ENCODE results near the gene ZNF497. TPM values are rescaled to one million over a fixed set of nuclear protein-coding genes. Genes with fewer than 3 reads are reported as not detected.

ZNF497 gene
- polyA plus RNA-seq, 1 experiment, result 0.06 TPM

GRCh38 chr19:58372311-58373133 is 10.0 kb upstream of the ZNF497 start:
- DNase-seq (ENCODE audit: low read depth, low spot score), result no peak
- peaks cover 17% of the 10 kb centered on the region; the same call in 1 of the 2 replicates for H3K9me3 ChIP-seq (ENCODE audit: control insufficient read depth, insufficient read depth, low read length)
- ChIA-PET CTCF (no interaction called here), POLR2A (interaction anchor here (0.7 to 2.1 kb wide), 3 partner anchors 10 to 14 kb away, joined by 3 to 6 read pairs (median 3); partner anchors contain the start of genes RPS5 and ZNF497)
- peaks cover 2% of the 10 kb centered on the region for H3K27me3 ChIP-seq (ENCODE audit: control insufficient read depth, insufficient read depth, low read length)
- peak; percentile 20; the same call in 1 of the 2 replicates for TF ChIP-seq CTCF (IDR thresholded peaks at IDR 0.05; ENCODE audit: low read depth, low read length)
- no peak overlapping the region for H3K27ac ChIP-seq (ENCODE audit: low read depth, low read length)
- H3K4me3 ChIP-seq (ENCODE audit: low read depth, low read length), result no peak overlapping the region

- no peak for TF ChIP-seq CTCF (IDR thresholded peaks at IDR 0.05; ENCODE audit: low read depth, low read length)
These were observed 6.2 kb upstream of the ZNF497 start for GRCh38 chr19:58368561-58369360.

GRCh38 chr19:58367698-58368454 is 5.3 kb upstream of the ZNF497 start:
- no peak for TF ChIP-seq CTCF (IDR thresholded peaks at IDR 0.05; ENCODE audit: low read depth, low read length)
- H3K27ac ChIP-seq (ENCODE audit: low read depth, low read length), result no peak overlapping the region
- ChIA-PET POLR2A (no interaction called here), CTCF (no interaction called here)
- peaks cover 24% of the 10 kb centered on the region; the same call in 1 of the 2 replicates for H3K9me3 ChIP-seq (ENCODE audit: control insufficient read depth, insufficient read depth, low read length)
- DNase-seq (ENCODE audit: low read depth, low spot score), result no peak
- peaks cover 2% of the 10 kb centered on the region for H3K27me3 ChIP-seq (ENCODE audit: control insufficient read depth, insufficient read depth, low read length)
- no peak overlapping the region for H3K4me3 ChIP-seq (ENCODE audit: low read depth, low read length)

More at GRCh38 chr19:58368561-58369360, 6.2 kb upstream of the ZNF497 start:
- no peak for DNase-seq (ENCODE audit: low read depth, low spot score)
- Histone ChIP-seq H3K4me3 (ENCODE audit: low read depth, low read length) (no peak overlapping the region), H3K27me3 (ENCODE audit: control insufficient read depth, insufficient read depth, low read length) (peaks cover 2% of the 10 kb centered on the region), H3K9me3 (ENCODE audit: control insufficient read depth, insufficient read depth, low read length) (peaks cover 24% of the 10 kb centered on the region; the same call in 1 of the 2 replicates), H3K27ac (ENCODE audit: low read depth, low read length) (no peak overlapping the region)
- ChIA-PET CTCF (no interaction called here), POLR2A (no interaction called here)

- ChIA-PET CTCF (no interaction called here), POLR2A (no interaction called here)
- peaks cover 2% of the 10 kb centered on the region for H3K27me3 ChIP-seq (ENCODE audit: control insufficient read depth, insufficient read depth, low read length)
These were observed 4.3 kb upstream of the ZNF497 start for GRCh38 chr19:58366585-58367430.

More at GRCh38 chr19:58366585-58367430, 4.3 kb upstream of the ZNF497 start:
- peaks cover 24% of the 10 kb centered on the region; the same call in 1 of the 2 replicates for H3K9me3 ChIP-seq (ENCODE audit: control insufficient read depth, insufficient read depth, low read length)
- DNase-seq (ENCODE audit: low read depth, low spot score), result no peak
- H3K27ac ChIP-seq (ENCODE audit: low read depth, low read length), result no peak overlapping the region
- no peak for TF ChIP-seq CTCF (IDR thresholded peaks at IDR 0.05; ENCODE audit: low read depth, low read length)
- no peak overlapping the region for H3K4me3 ChIP-seq (ENCODE audit: low read depth, low read length)

Measured in AG04450 (cell line).